NCI-H524 (cell line): ENCODE measurements around the gene TDP2.
A peak's percentile ranks its signal among the peaks of the same experiment; 100 is the strongest.
"Not testable (repeated sequence)": the region's sequence is repeated elsewhere in the genome, so short reads cannot be mapped to it uniquely, and the experiment has no call there.

ENCODE experiments used
- DNase-seq, 2 experiments: peaks; one replicate each; lab custom pipeline; 2025; lab: John Stamatoyannopoulos, UW

TDP2 gene

GRCh38 chr6:24680582-24680981 is 13.9 kb upstream of the TDP2 start:
- no peak for DNase-seq

- DNase-seq, result not testable (repeated sequence)
Measured at GRCh38 chr6:24678792-24679352, 12.2 kb upstream of the TDP2 start.

GRCh38 chr6:24673625-24674024 is 6.9 kb upstream of the TDP2 start:
- no peak for DNase-seq

- no peak for DNase-seq
Measured at GRCh38 chr6:24672620-24673182, 6.0 kb upstream of the TDP2 start.

GRCh38 chr6:24671077-24671476 is 4.4 kb upstream of the TDP2 start:
- DNase-seq, result not testable (repeated sequence)

GRCh38 chr6:24670492-24670891 is 3.8 kb upstream of the TDP2 start:
- DNase-seq, result not testable (repeated sequence)

GRCh38 chr6:24668997-24669361 is 2.3 kb upstream of the TDP2 start:
- DNase-seq, result no peak

GRCh38 chr6:24668066-24668996 is 1.6 kb upstream of the TDP2 start:
- not testable (repeated sequence) for DNase-seq

GRCh38 chr6:24667378-24667803 is 692 bp upstream of the TDP2 start:
- peak in 1 of 2 experiments; percentile 34 for DNase-seq

GRCh38 chr6:24666097-24666640 is 530 bp downstream of the TDP2 start:
- DNase-seq, result peak in 1 of 2 experiments; percentile 54

- DNase-seq, result no peak
Measured at GRCh38 chr6:24664046-24664987, 2.4 kb downstream of the TDP2 start.

GRCh38 chr6:24663189-24663588 is 3.5 kb downstream of the TDP2 start:
- DNase-seq, result no peak

- DNase-seq, result no peak
Measured at GRCh38 chr6:24662236-24662635, 4.5 kb downstream of the TDP2 start.

- not testable (repeated sequence) for DNase-seq
Measured at GRCh38 chr6:24661759-24662158, 4.9 kb downstream of the TDP2 start.

GRCh38 chr6:24660105-24660504 is 6.6 kb downstream of the TDP2 start:
- no peak for DNase-seq

GRCh38 chr6:24659561-24659960 is 7.1 kb downstream of the TDP2 start:
- no peak for DNase-seq

- DNase-seq, result no peak
Measured at GRCh38 chr6:24658573-24659560, 7.8 kb downstream of the TDP2 start.

- no peak for DNase-seq
Measured at GRCh38 chr6:24655215-24655614, 11.5 kb downstream of the TDP2 start.

GRCh38 chr6:24650365-24650764 is 16.3 kb downstream of the TDP2 start:
- DNase-seq, result no peak

GRCh38 chr6:24649691-24650090 is 17.0 kb downstream of the TDP2 start:
- no peak for DNase-seq
